Neural progenitor cell (in vitro differentiated cells): ENCODE data around the gene MED31. TPM values are rescaled to one million over a fixed set of nuclear protein-coding genes. Genes with fewer than 3 reads are reported as not detected.
A peak's percentile ranks its signal among the peaks of the same experiment; 100 is the strongest.
"Not testable (repeated sequence)": the region's sequence is repeated elsewhere in the genome, so short reads cannot be mapped to it uniquely, and the experiment has no call there.

Source experiments
- DNase-seq: peaks from one replicate; pipeline ENCODE4 v3.0.0-alpha.2; 2016; ENCODE audit warnings: low spot score
- H2AFZ ChIP-seq: fragments of 200-600 bp; sonication (generic); replicated peaks from 2 replicates; pipeline ENCODE4 v1.6.1; 2016; ENCODE audit warnings: antibody characterized with exemption
- H3F3A ChIP-seq: fragments of 200-600 bp; sonication (generic); 2 replicates; pipeline ENCODE4 v1.6.1; 2016; ENCODE audit warnings: antibody characterized with exemption, low read depth
- H3K27ac ChIP-seq: fragments of 200-600 bp; sonication (generic); 2 replicates; pipeline ENCODE4 v1.5.1; 2016; ENCODE audit warnings: mild to moderate bottlenecking
- H3K27me3 ChIP-seq: fragments of 200-600 bp; sonication (generic); 2 replicates; pipeline ENCODE4 v1.6.1; 2016; ENCODE audit warnings: mild to moderate bottlenecking, moderate library complexity
- H3K36me3 ChIP-seq: fragments of 200-600 bp; sonication (generic); 2 replicates; pipeline ENCODE4 v1.5.1; 2016
- H3K4me1 ChIP-seq: fragments of 200-600 bp; sonication (generic); 2 replicates; pipeline ENCODE4 v1.6.1; 2016; ENCODE audit warnings: mixed run types
- H3K4me2 ChIP-seq: fragments of 200-600 bp; sonication (generic); 2 replicates; pipeline ENCODE4 v1.6.1; 2016
- H3K4me3 ChIP-seq: fragments of 200-600 bp; sonication (generic); 2 replicates; pipeline ENCODE4 v1.5.1; 2016
- H3K79me2 ChIP-seq: fragments of 200-600 bp; sonication (generic); 2 replicates; pipeline ENCODE4 v1.6.1; 2016; ENCODE audit warnings: low read depth
- H3K9ac ChIP-seq: fragments of 200-600 bp; sonication (generic); 2 replicates; pipeline ENCODE4 v1.6.1; 2016
- H3K9me3 ChIP-seq: fragments of 200-600 bp; sonication (generic); 2 replicates; pipeline ENCODE4 v1.5.1; 2016; ENCODE audit warnings: low read depth
- H4K20me1 ChIP-seq: fragments of 200-600 bp; sonication (generic); 2 replicates; pipeline ENCODE4 v1.6.1; 2016; ENCODE audit warnings: low read depth
- H3K27ac Mint-ChIP-seq: 3 replicates; pipeline ENCODE4 v1.8.0; 2021; ENCODE audit warnings: mixed read lengths
- H3K27me3 Mint-ChIP-seq: 2 replicates; pipeline ENCODE4 v1.8.0; 2022; ENCODE audit warnings: low read depth, mild to moderate bottlenecking, inconsistent platforms, moderate library complexity, mixed read lengths; ENCODE audit not compliant: insufficient read depth
- H3K36me3 Mint-ChIP-seq: 3 replicates; pipeline ENCODE4 v1.8.0; 2021; ENCODE audit warnings: mixed read lengths
- H3K4me1 Mint-ChIP-seq: 3 replicates; pipeline ENCODE4 v1.8.0; 2021; ENCODE audit warnings: mixed read lengths
- H3K4me3 Mint-ChIP-seq: 3 replicates; pipeline ENCODE4 v1.8.0; 2021; ENCODE audit warnings: mild to moderate bottlenecking, moderate library complexity, mixed read lengths
- H3K9me3 Mint-ChIP-seq: 3 replicates; pipeline ENCODE4 v1.8.0; 2020; ENCODE audit warnings: mixed read lengths
- CTCF ChIP-seq: fragments of 200-600 bp; sonication (generic); IDR thresholded peaks from 2 replicates; pipeline ENCODE4 v1.5.1; 2017; ENCODE audit warnings: antibody characterized with exemption, mild to moderate bottlenecking
- EZH2 ChIP-seq: fragments of 200-600 bp; sonication (generic); IDR thresholded peaks from 2 replicates; pipeline ENCODE4 v1.6.1; 2017; ENCODE audit warnings: antibody characterized with exemption, mild to moderate bottlenecking, moderate library complexity
- EZH2phosphoT487 ChIP-seq: fragments of 200-600 bp; sonication (generic); IDR thresholded peaks from 2 replicates; pipeline ENCODE4 v1.6.1; 2017; ENCODE audit warnings: antibody characterized with exemption
- total RNA-seq: library from RNA; depleted of rRNA; stranded (reverse); fragments of >200 nt; gene quantifications from 2 replicates; pipeline ENCODE4 v1.2.3, GENCODE V29; 2015; ENCODE audit warnings: low replicate concordance

MED31 gene
- total RNA-seq, 1 donor from 2014 or later = 35.7 TPM

- H3K27ac Mint-ChIP-seq = no peak overlapping the region
Measured at GRCh38 chr17:6661464-6661848, 10.1 kb upstream of the MED31 start.

GRCh38 chr17:6660805-6661463, 9.5 kb upstream of the MED31 start:
- Histone ChIP-seq H3K9me3 (no peaks in the 10 kb centered on the region), H3K4me2 (no peak overlapping the region), H3K4me1 (no peaks in the 10 kb centered on the region), H2AFZ (no peak overlapping the region), H3K9ac (no peak overlapping the region), H3K27me3 (peaks cover 56% of the 10 kb centered on the region), H3K79me2 (no peaks in the 10 kb centered on the region), H4K20me1 (no peaks in the 10 kb centered on the region), H3K27ac (no peak overlapping the region), H3F3A (peaks cover 2% of the 10 kb centered on the region), H3K36me3 (no peaks in the 10 kb centered on the region), H3K4me3 (no peak overlapping the region)
- Mint-ChIP-seq H3K9me3 (peaks cover 2% of the 10 kb centered on the region), H3K27ac (no peak overlapping the region), H3K27me3 (peaks cover 40% of the 10 kb centered on the region), H3K4me3 (no peak overlapping the region), H3K36me3 (peaks cover 1% of the 10 kb centered on the region), H3K4me1 (peaks cover 3% of the 10 kb centered on the region)
- TF ChIP-seq CTCF = no peak
- no peak for TF ChIP-seq EZH2
- no peak for TF ChIP-seq EZH2phosphoT487
- no peak for DNase-seq

More at GRCh38 chr17:6661464-6661848, 10.1 kb upstream of the MED31 start:
- H3K4me1 ChIP-seq = no peaks in the 10 kb centered on the region
- H4K20me1 ChIP-seq = no peaks in the 10 kb centered on the region
- H3K36me3 ChIP-seq = no peaks in the 10 kb centered on the region
- H3K4me2 ChIP-seq = no peak overlapping the region
- H3F3A ChIP-seq = no peaks in the 10 kb centered on the region
- TF ChIP-seq EZH2phosphoT487 (no peak), EZH2 (no peak), CTCF (no peak)
- Mint-ChIP-seq H3K36me3 (peaks cover 1% of the 10 kb centered on the region), H3K4me3 (no peak overlapping the region), H3K9me3 (peaks cover 2% of the 10 kb centered on the region), H3K4me1 (peaks cover 4% of the 10 kb centered on the region), H3K27me3 (peaks cover 39% of the 10 kb centered on the region)
- no peak overlapping the region for H3K27ac ChIP-seq
- no peaks in the 10 kb centered on the region for H3K9me3 ChIP-seq
- H3K79me2 ChIP-seq = no peaks in the 10 kb centered on the region
- H3K27me3 ChIP-seq = peaks cover 51% of the 10 kb centered on the region
- H2AFZ ChIP-seq = no peak overlapping the region
- H3K9ac ChIP-seq = no peak overlapping the region
- H3K4me3 ChIP-seq = no peak overlapping the region
- DNase-seq = no peak

- H3K27me3 Mint-ChIP-seq = peaks cover 46% of the 10 kb centered on the region
- peaks cover 56% of the 10 kb centered on the region for H3K27me3 ChIP-seq
- H3K9me3 ChIP-seq = no peaks in the 10 kb centered on the region
- H3K4me3 Mint-ChIP-seq = peak overlapping the region; percentile 52
- no peaks in the 10 kb centered on the region for H4K20me1 ChIP-seq
- TF ChIP-seq EZH2 (no peak), CTCF (no peak), EZH2phosphoT487 (no peak)
- H3K36me3 Mint-ChIP-seq = peaks cover 1% of the 10 kb centered on the region
- peaks cover 4% of the 10 kb centered on the region for H3K4me1 ChIP-seq
- peaks cover 6% of the 10 kb centered on the region for H3F3A ChIP-seq
- peaks cover 9% of the 10 kb centered on the region for H3K4me1 Mint-ChIP-seq
- no peak overlapping the region for H3K27ac Mint-ChIP-seq
- no peak overlapping the region for H2AFZ ChIP-seq
- DNase-seq = no peak
- no peak overlapping the region for H3K9ac ChIP-seq
- no peak overlapping the region for H3K4me3 ChIP-seq
- no peak overlapping the region for H3K27ac ChIP-seq
- no peaks in the 10 kb centered on the region for H3K36me3 ChIP-seq
- no peaks in the 10 kb centered on the region for H3K79me2 ChIP-seq
- no peak overlapping the region for H3K4me2 ChIP-seq
- peaks cover 2% of the 10 kb centered on the region for H3K9me3 Mint-ChIP-seq
Measured at GRCh38 chr17:6660101-6660500, 8.7 kb upstream of the MED31 start.

GRCh38 chr17:6658411-6658810, 7.0 kb upstream of the MED31 start:
- not testable (repeated sequence) for H2AFZ ChIP-seq, H3K4me3 ChIP-seq, H3K9me3 ChIP-seq, H3K27ac Mint-ChIP-seq, H3K79me2 ChIP-seq, H3K9ac ChIP-seq, DNase-seq, H3K27ac ChIP-seq, H3K36me3 Mint-ChIP-seq, H3K4me2 ChIP-seq, H3K9me3 Mint-ChIP-seq, H3K36me3 ChIP-seq, H4K20me1 ChIP-seq
- Mint-ChIP-seq H3K4me1 (peaks cover 20% of the 10 kb centered on the region), H3K27me3 (peaks cover 55% of the 10 kb centered on the region), H3K4me3 (peak overlapping the region; percentile 78)
- Histone ChIP-seq H3K4me1 (peaks cover 21% of the 10 kb centered on the region), H3F3A (peaks cover 20% of the 10 kb centered on the region), H3K27me3 (peaks cover 73% of the 10 kb centered on the region)
